ENCODE data around the gene STXBP1. TPM values are rescaled to one million over a fixed set of nuclear protein-coding genes. Genes with fewer than 3 reads are reported as not detected.

The STXBP1 gene
- total and polyA plus RNA-seq, 9 of the 15 experiments (the other 6 are each of a cell fraction or from before 2014, with no cell fraction given): 4.6 to 35.1 (median 9.7) TPM

- peak overlapping the region; percentile 28 for H2AFZ ChIP-seq (ENCODE audit: low read depth, low read length)
- peak; percentile 58 for ATAC-seq
- H3K79me2 ChIP-seq (ENCODE audit: control insufficient read depth, insufficient read depth, low read length): peaks cover 47% of the 10 kb centered on the region
- peak overlapping the region; percentile 74 to 98 for H3K9ac ChIP-seq (ENCODE audit: insufficient read depth in 1 of 2, low read depth in 2 of 2, low read length in 2 of 2)
- no peak for FAIRE-seq
- H3K4me2 ChIP-seq (ENCODE audit: insufficient read depth, low read length): peak overlapping the region; percentile 85
- peaks cover 7% of the 10 kb centered on the region for H3K9me1 ChIP-seq (ENCODE audit: control insufficient read depth, insufficient read depth, low read length)
- no peaks in the 10 kb centered on the region for H3K27me3 ChIP-seq (ENCODE audit: control insufficient read depth in 2 of 2, insufficient read depth in 2 of 2, low read length in 2 of 2)
- WGBS (ENCODE audit: insufficient coverage, low coverage, missing lambda C conversion rate): 0% methylated on average over 8 of the region's 50 CpGs
- peak overlapping the region; percentile 76 for H3K27ac ChIP-seq (ENCODE audit: extremely low read depth, low read depth, low read length)
- intact Hi-C loops (cut with micrococcal nuclease): no loop called here
- CTCF ChIA-PET (ENCODE audit: low intra/inter-chr PET ratio): no interaction called here
- H3K4me1 ChIP-seq (replicated peaks in 1 of 2; ENCODE audit: control insufficient read depth in 2 of 2, insufficient read depth in 2 of 2, low read length in 2 of 2): peaks cover 19 to 34% of the 10 kb centered on the region in 2 experiments
- in situ Hi-C loops (cut with MboI): no loop called here
- DNase-seq (ENCODE audit: extremely low read depth in 1 of 4, low spot score in 3 of 4): peak in 1 of 4 experiments; percentile 28
- no peaks in the 10 kb centered on the region for H4K20me1 ChIP-seq (replicated peaks; ENCODE audit: control insufficient read depth, insufficient read depth, low read length)
- no TSS peak for BruUV-seq (replicated peaks)
- POLR2A ChIA-PET: interaction anchor here (0.6 kb wide), 1 partner anchor 40 kb away, joined by 3 read pairs; no protein-coding TSS in a partner anchor
- peak overlapping the region; percentile 79 for H3K4me3 ChIP-seq
- H3K36me3 ChIP-seq (ENCODE audit: control insufficient read depth, insufficient read depth, low read length): peaks cover 18% of the 10 kb centered on the region; the same call in 1 of the 3 replicates
- H3K9me3 ChIP-seq (replicated peaks; ENCODE audit: control insufficient read depth, insufficient read depth, low read depth, low read length): no peaks in the 10 kb centered on the region
- TF ChIP-seq ZNF583 (CRISPR knock-in tag; IDR thresholded peaks at IDR 0.05) (no peak), FUS (optimal IDR thresholded peaks at IDR 0.05; ENCODE audit: low read depth, low read length) (no peak), CTBP1 (IDR thresholded peaks at IDR 0.05; ENCODE audit: borderline replicate concordance) (no peak), RBFOX2 (IDR thresholded peaks at IDR 0.05; ENCODE audit: low read depth, low read length) (peak; percentile 37), MAFK (IDR thresholded peaks at IDR 0.05; ENCODE audit: low read length) (no peak), RUNX1 (IDR thresholded peaks at IDR 0.05; ENCODE audit: low read depth) (no peak), E2F3 (CRISPR knock-in tag; IDR thresholded peaks at IDR 0.05) (peak; percentile 11; the same call in 1 of the 2 replicates), IRF2 (CRISPR knock-in tag; IDR thresholded peaks at IDR 0.05) (no peak), ASH1L (IDR thresholded peaks at IDR 0.05; ENCODE audit: borderline replicate concordance, low read depth, partially characterized antibody) (no peak), STAG1 (CRISPR knock-in tag; IDR thresholded peaks at IDR 0.05; ENCODE audit: borderline replicate concordance) (0 out of 2 replicates have a peak, but pooled peaks have one; percentile 20), RB1 (IDR thresholded peaks at IDR 0.05; ENCODE audit: low read depth) (peak; percentile 65; the same call in 1 of the 2 replicates), KLF13 (tag; IDR thresholded peaks at IDR 0.05; ENCODE audit: borderline replicate concordance, low read depth) (0 out of 2 replicates have a peak, but pooled peaks have one; percentile 28), ZNF143 (CRISPR knock-in tag; IDR thresholded peaks at IDR 0.05) (no peak), HDGF (IDR thresholded peaks at IDR 0.05) (no peak), ZBED1 (IDR thresholded peaks at IDR 0.05) (no peak), PHF21A (IDR thresholded peaks at IDR 0.05; ENCODE audit: borderline replicate concordance, low read depth) (no peak), NONO (IDR thresholded peaks at IDR 0.05; ENCODE audit: low read depth in 2 of 2, low read length in 1 of 2) (peak in 1 of 2 experiments; percentile 73; a peak in 1 of 4 replicates), E2F6 (IDR thresholded peaks at IDR 0.05; ENCODE audit: borderline replicate concordance in 1 of 2, extremely low read depth in 1 of 2, insufficient read depth in 1 of 2, insufficient read length in 1 of 2, low read depth in 1 of 2, low read length in 1 of 2, poor library complexity in 1 of 2, severe bottlenecking in 1 of 2) (peak; percentile 45 to 82)
- TF ChIP-seq, protein P1, sequence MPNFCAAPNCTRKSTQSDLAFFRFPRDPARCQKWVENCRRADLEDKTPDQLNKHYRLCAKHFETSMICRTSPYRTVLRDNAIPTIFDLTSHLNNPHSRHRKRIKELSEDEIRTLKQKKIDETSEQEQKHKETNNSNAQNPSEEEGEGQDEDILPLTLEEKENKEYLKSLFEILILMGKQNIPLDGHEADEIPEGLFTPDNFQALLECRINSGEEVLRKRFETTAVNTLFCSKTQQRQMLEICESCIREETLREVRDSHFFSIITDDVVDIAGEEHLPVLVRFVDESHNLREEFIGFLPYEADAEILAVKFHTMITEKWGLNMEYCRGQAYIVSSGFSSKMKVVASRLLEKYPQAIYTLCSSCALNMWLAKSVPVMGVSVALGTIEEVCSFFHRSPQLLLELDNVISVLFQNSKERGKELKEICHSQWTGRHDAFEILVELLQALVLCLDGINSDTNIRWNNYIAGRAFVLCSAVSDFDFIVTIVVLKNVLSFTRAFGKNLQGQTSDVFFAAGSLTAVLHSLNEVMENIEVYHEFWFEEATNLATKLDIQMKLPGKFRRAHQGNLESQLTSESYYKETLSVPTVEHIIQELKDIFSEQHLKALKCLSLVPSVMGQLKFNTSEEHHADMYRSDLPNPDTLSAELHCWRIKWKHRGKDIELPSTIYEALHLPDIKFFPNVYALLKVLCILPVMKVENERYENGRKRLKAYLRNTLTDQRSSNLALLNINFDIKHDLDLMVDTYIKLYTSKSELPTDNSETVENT (CRISPR knock-in tag; IDR thresholded peaks at IDR 0.05): peak; percentile 79
These were observed 43.5 kb upstream of the STXBP1 start for GRCh38 chr9:127568618-127568970.

All from K562 (cell line).